PC-3 (cell line): ENCODE results near the gene ZNF548. TPM values are rescaled to one million over a fixed set of nuclear protein-coding genes. Genes with fewer than 3 reads are reported as not detected.

ENCODE experiments used
- ATAC-seq: fragments of 200-7000 bp; cut with Tn5 transposase; 2 replicates; pipeline ENCODE4 v1.9.1; 2020; ENCODE audit warnings: mild to moderate bottlenecking, moderate library complexity
- BruUV-seq: library from RNA; stranded (reverse); fragments of 400-500 nt; replicated peaks from 2 replicates; lab custom pipeline; 2021; lab: Mats Ljungman, UMichigan
- CTCF ChIA-PET: fragments of 300-600 bp; sonication (Branson Sonifier 250); formaldehyde crosslinking; loops from one replicate; lab custom pipeline; 2022; ENCODE audit warnings: antibody characterized with exemption; lab: Charles Lee
- POLR2A ChIA-PET: fragments of 300-600 bp; sonication (Branson Sonifier 250); formaldehyde crosslinking; loops from one replicate; lab custom pipeline; 2022; ENCODE audit warnings: antibody characterized with exemption; ENCODE audit not compliant: unreplicated experiment; lab: Charles Lee
- DNase-seq: peaks from one replicate; pipeline ENCODE4 v3.0.0-alpha.2; 2015
- H2AFZ ChIP-seq: fragments of 300-600 bp; sonication (generic); 2 replicates; pipeline ENCODE4 v1.6.0; 2016; ENCODE audit warnings: antibody characterized with exemption, low read length
- H3F3A ChIP-seq: fragments of 300-600 bp; sonication (generic); one replicate; pipeline ENCODE4 v1.6.0; 2017; ENCODE audit warnings: antibody characterized with exemption, low read length, control low read depth, mild to moderate bottlenecking; ENCODE audit not compliant: unreplicated experiment
- H3K27ac ChIP-seq: fragments of 300-600 bp; sonication (generic); 2 replicates; pipeline ENCODE4 v1.5.1; 2016; ENCODE audit warnings: mild to moderate bottlenecking, low read length
- H3K27me3 ChIP-seq: fragments of 300-600 bp; sonication (generic); 2 replicates; pipeline ENCODE4 v1.6.1; 2016; ENCODE audit warnings: low read length, mixed read lengths
- H3K36me3 ChIP-seq: fragments of 300-600 bp; sonication (generic); 2 replicates; pipeline ENCODE4 v1.6.1; 2016; ENCODE audit warnings: low read depth, mixed run types, low read length, mixed read lengths
- H3K4me1 ChIP-seq: fragments of 300-600 bp; sonication (generic); 2 replicates; pipeline ENCODE4 v1.5.1; 2016; ENCODE audit warnings: low read length; ENCODE audit not compliant: insufficient read depth
- H3K4me2 ChIP-seq: fragments of 300-600 bp; sonication (generic); 2 replicates; pipeline ENCODE4 v1.6.0; 2016; ENCODE audit warnings: low read length
- H3K4me3 ChIP-seq: fragments of 300-600 bp; sonication (generic); 2 replicates; pipeline ENCODE4 v1.5.1; 2016; ENCODE audit warnings: mild to moderate bottlenecking, low read length, mixed read lengths
- H3K79me2 ChIP-seq: fragments of 300-600 bp; sonication (generic); 2 replicates; pipeline ENCODE4 v1.6.1; 2017; ENCODE audit warnings: low read length, mixed read lengths
- H3K9ac ChIP-seq: fragments of 300-600 bp; sonication (generic); 2 replicates; pipeline ENCODE4 v1.6.0; 2016; ENCODE audit warnings: mild to moderate bottlenecking, low read length
- H3K9me2 ChIP-seq: fragments of 300-600 bp; sonication (generic); replicated peaks from 2 replicates; pipeline ENCODE4 v1.6.1; 2016; ENCODE audit warnings: mixed run types, low read length, mixed read lengths
- H3K9me3 ChIP-seq: fragments of 300-600 bp; sonication (generic); 2 replicates; pipeline ENCODE4 v1.6.1; 2016; ENCODE audit warnings: low read length, mixed read lengths
- H4K20me1 ChIP-seq: fragments of 300-600 bp; sonication (generic); 2 replicates; pipeline ENCODE4 v1.6.1; 2016; ENCODE audit warnings: low read length, mixed read lengths
- EZH2 ChIP-seq: fragments of 300-600 bp; sonication (generic); IDR thresholded peaks from one replicate; pipeline ENCODE4 v1.6.1; 2017; ENCODE audit warnings: antibody characterized with exemption, mild to moderate bottlenecking, low read length; ENCODE audit not compliant: unreplicated experiment
- EZH2phosphoT487 ChIP-seq: fragments of 300-600 bp; sonication (generic); IDR thresholded peaks from 2 replicates; pipeline ENCODE4 v1.6.1; 2018; ENCODE audit warnings: mild to moderate bottlenecking, antibody characterized with exemption, low read length, borderline replicate concordance
- intact Hi-C: fragments of 100-400 bp; cut with micrococcal nuclease; formaldehyde crosslinking; loops from 2 replicates; pipeline ENCODE4 v1.9.0; 2023
- total RNA-seq: library from RNA; depleted of rRNA; stranded (reverse); fragments of >200 nt; gene quantifications from 2 replicates; pipeline ENCODE4 v1.2.3, GENCODE V29; 2014
- TF ChIP-seq, protein P1 (sequence below): fragments of 300-600 bp; sonication (generic); conservative IDR thresholded peaks from 2 replicates; pipeline ENCODE4 v1.5.1; 2017; ENCODE audit warnings: antibody characterized with exemption, low read depth, mild to moderate bottlenecking, low read length

ZNF548 gene
- total RNA-seq, 1 experiment from 2014 or later, result 14.4 TPM

- Histone ChIP-seq H3F3A (no peaks in the 10 kb centered on the region), H3K79me2 (no peaks in the 10 kb centered on the region), H3K4me1 (no peaks in the 10 kb centered on the region), H3K27me3 (no peaks in the 10 kb centered on the region), H3K27ac (no peak overlapping the region), H3K4me2 (no peak overlapping the region), H3K9me2 (no peaks in the 10 kb centered on the region), H3K9ac (no peak overlapping the region), H3K4me3 (no peak overlapping the region), H2AFZ (no peak overlapping the region), H3K36me3 (peaks cover 8% of the 10 kb centered on the region; the same call in 1 of the 2 replicates), H3K9me3 (peaks cover 6% of the 10 kb centered on the region), H4K20me1 (no peaks in the 10 kb centered on the region)
- no peak for ATAC-seq
- POLR2A ChIA-PET, result no interaction called here
- TF ChIP-seq EZH2 (no peak), EZH2phosphoT487 (no peak)
- TF ChIP-seq, protein P1, sequence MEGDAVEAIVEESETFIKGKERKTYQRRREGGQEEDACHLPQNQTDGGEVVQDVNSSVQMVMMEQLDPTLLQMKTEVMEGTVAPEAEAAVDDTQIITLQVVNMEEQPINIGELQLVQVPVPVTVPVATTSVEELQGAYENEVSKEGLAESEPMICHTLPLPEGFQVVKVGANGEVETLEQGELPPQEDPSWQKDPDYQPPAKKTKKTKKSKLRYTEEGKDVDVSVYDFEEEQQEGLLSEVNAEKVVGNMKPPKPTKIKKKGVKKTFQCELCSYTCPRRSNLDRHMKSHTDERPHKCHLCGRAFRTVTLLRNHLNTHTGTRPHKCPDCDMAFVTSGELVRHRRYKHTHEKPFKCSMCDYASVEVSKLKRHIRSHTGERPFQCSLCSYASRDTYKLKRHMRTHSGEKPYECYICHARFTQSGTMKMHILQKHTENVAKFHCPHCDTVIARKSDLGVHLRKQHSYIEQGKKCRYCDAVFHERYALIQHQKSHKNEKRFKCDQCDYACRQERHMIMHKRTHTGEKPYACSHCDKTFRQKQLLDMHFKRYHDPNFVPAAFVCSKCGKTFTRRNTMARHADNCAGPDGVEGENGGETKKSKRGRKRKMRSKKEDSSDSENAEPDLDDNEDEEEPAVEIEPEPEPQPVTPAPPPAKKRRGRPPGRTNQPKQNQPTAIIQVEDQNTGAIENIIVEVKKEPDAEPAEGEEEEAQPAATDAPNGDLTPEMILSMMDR, result no peak
- intact Hi-C loops, result no loop called here
- DNase-seq, result no peak
- CTCF ChIA-PET, result no interaction called here
- no TSS peak for BruUV-seq
Measured at GRCh38 chr19:57382806-57383488, 6.7 kb upstream of the ZNF548 start.

DNA sequence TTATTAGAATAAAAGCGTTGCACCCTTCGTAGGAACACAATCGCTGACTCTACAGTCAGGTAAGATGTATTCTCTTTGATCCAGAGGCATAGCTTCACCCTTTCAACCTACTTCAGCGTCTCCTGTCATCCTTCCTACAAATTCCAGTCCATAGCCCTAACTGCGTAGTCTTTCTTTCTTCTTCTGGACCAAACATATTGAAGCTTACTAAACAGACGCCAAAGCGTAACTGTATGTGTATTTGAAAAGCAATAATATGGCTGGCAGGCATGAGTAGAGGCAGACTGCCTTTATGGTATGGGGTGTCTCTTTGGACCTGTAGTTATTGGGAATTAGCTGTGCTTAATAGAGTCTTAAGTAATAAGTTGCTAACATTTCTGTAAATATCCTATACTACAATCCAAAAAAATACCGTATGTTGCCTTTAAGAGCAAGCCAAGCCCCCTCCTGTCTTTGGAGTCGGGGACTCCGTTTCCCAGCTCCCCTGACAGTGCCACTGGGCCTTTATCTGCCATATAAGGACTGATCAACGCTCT is 392 bp upstream of the ZNF548 start:
- CTCF ChIA-PET, result no interaction called here
- TF ChIP-seq EZH2phosphoT487 (no peak), EZH2 (no peak)
- TF ChIP-seq, protein P1, result no peak
- POLR2A ChIA-PET, result interaction anchor here (0.5 kb wide), 2 partner anchors 149 to 975 kb away, joined by 3 read pairs; partner anchors contain the start of gene ZNF805
- Histone ChIP-seq H2AFZ (peak overlapping the region; percentile 80), H3K4me3 (peak overlapping the region; percentile 82), H3K27me3 (no peaks in the 10 kb centered on the region), H3F3A (no peaks in the 10 kb centered on the region), H3K79me2 (peaks cover 48% of the 10 kb centered on the region), H3K4me2 (peak overlapping the region; percentile 91), H3K27ac (no peak overlapping the region), H3K36me3 (peaks cover 25% of the 10 kb centered on the region), H3K9ac (peak overlapping the region; percentile 79), H3K9me3 (peaks cover 5% of the 10 kb centered on the region), H3K9me2 (no peaks in the 10 kb centered on the region), H3K4me1 (peaks cover 18% of the 10 kb centered on the region), H4K20me1 (no peaks in the 10 kb centered on the region)
- intact Hi-C loops, result loop anchor here (1.0 kb wide), 1 partner anchor 22 kb away; the partner anchor contains the start of gene ZNF17
- BruUV-seq, result TSS peak; percentile 96
- DNase-seq (no peak), ATAC-seq (no peak)

DNA sequence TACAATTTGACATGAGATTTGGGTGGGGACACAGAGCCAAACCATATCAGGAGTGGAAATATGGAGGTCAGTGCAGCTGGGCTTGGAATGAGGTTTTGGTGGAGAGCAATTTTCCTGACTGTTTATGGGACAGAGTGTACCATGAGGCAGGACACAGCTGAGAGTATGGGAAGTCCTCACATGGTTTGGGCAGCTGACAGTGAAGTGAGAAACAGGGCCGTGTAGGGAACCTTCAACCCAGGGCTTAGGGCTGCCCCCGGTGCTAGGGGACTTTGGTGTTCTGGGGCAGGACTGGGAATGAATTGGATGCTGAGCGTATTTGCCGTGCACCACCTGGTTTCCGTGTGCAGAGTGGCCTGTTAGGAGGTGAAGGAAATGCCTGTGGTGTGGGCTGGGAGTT is 6.1 kb downstream of the ZNF548 start:
- peaks cover 23% of the 10 kb centered on the region; the same call in 1 of the 2 replicates for H3K9me3 ChIP-seq

More for the DNA sequence above, 6.1 kb downstream of the ZNF548 start:
- Histone ChIP-seq H3K79me2 (peaks cover 35% of the 10 kb centered on the region), H4K20me1 (no peaks in the 10 kb centered on the region), H3F3A (no peaks in the 10 kb centered on the region), H3K27ac (no peak overlapping the region), H3K9ac (no peak overlapping the region), H3K27me3 (no peaks in the 10 kb centered on the region), H2AFZ (no peak overlapping the region), H3K9me2 (no peaks in the 10 kb centered on the region), H3K36me3 (peaks cover 77% of the 10 kb centered on the region), H3K4me3 (no peak overlapping the region), H3K4me2 (no peak overlapping the region), H3K4me1 (peaks cover 8% of the 10 kb centered on the region)
- POLR2A ChIA-PET, result no interaction called here
- TF ChIP-seq EZH2phosphoT487, result no peak
- TF ChIP-seq, protein P1, result no peak
- TF ChIP-seq EZH2, result no peak
- DNase-seq (no peak), ATAC-seq (no peak)
- no TSS peak for BruUV-seq
- CTCF ChIA-PET, result no interaction called here
- intact Hi-C loops, result no loop called here
